Measurements from ENCODE around the gene OIP5. TPM values are rescaled to one million over a fixed set of nuclear protein-coding genes. Genes with fewer than 3 reads are reported as not detected.

OIP5 gene
- total and polyA plus RNA-seq, 9 of the 15 experiments (the other 6 are each of a cell fraction or from before 2014, with no cell fraction given) = 8.3 to 54.8 (median 35.3) TPM

DNA sequence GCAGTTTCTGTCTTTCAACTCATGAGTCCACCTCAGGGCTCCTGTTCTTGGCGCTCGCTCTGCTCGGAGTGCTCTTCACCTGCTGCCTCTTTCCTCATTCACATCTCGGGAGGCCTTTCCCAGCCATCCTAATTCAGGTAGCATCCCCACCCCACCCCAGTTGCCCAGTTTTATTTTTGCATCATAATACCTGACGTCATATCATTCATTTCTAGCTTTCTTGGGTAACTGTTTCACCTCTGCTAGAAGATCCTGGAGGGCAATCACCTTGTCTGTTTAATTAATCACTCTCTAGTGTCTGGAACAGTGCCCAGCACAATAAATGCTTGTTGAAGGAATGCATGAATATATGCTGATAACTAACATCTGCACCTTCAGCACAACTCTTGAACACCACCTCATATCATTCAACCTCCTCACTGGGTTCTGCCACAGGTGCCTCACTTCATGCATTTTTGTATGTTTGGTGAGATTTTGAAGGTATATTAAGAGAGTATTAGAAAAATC lies 7.9 kb upstream of the OIP5 start:
- peaks cover 82% of the 10 kb centered on the region for H3K79me2 ChIP-seq (ENCODE audit: control insufficient read depth, insufficient read depth, low read length)
- BruUV-seq (replicated peaks) = no TSS peak
- ChIA-PET POLR2A (interaction anchor here (0.6 kb wide), 1 partner anchor 681 kb away, joined by 3 read pairs; the partner anchor contains the start of gene PLA2G4E), CTCF (ENCODE audit: low intra/inter-chr PET ratio) (no interaction called here)
- no peaks in the 10 kb centered on the region for H3K27me3 ChIP-seq (ENCODE audit: control insufficient read depth in 2 of 2, insufficient read depth in 2 of 2, low read length in 2 of 2)
- peaks cover 86% of the 10 kb centered on the region for H3K36me3 ChIP-seq (ENCODE audit: control insufficient read depth, insufficient read depth, low read length)
- H3K4me1 ChIP-seq (replicated peaks in 1 of 2; ENCODE audit: control insufficient read depth in 2 of 2, insufficient read depth in 2 of 2, low read length in 2 of 2) = peaks cover 4 to 6% of the 10 kb centered on the region in 2 experiments; a peak in 2 of 5 replicates
- no peak overlapping the region for H2AFZ ChIP-seq (ENCODE audit: low read depth, low read length)
- in situ Hi-C loops (cut with MboI) = no loop called here
- DNase-seq (ENCODE audit: extremely low read depth in 1 of 4, low spot score in 3 of 4) (peak in 1 of 4 experiments; percentile 3), FAIRE-seq (no peak), ATAC-seq (no peak)
- no peak overlapping the region for H3K9ac ChIP-seq (ENCODE audit: insufficient read depth in 1 of 2, low read depth in 2 of 2, low read length in 2 of 2)
- H3K4me2 ChIP-seq (ENCODE audit: insufficient read depth, low read length) = no peak overlapping the region
- no peaks in the 10 kb centered on the region for H3K9me1 ChIP-seq (ENCODE audit: control insufficient read depth, insufficient read depth, low read length)
- H3K9me3 ChIP-seq (replicated peaks; ENCODE audit: control insufficient read depth, insufficient read depth, low read depth, low read length) = no peaks in the 10 kb centered on the region
- no peak overlapping the region for H3K27ac ChIP-seq (ENCODE audit: extremely low read depth, low read depth, low read length)
- H4K20me1 ChIP-seq (replicated peaks; ENCODE audit: control insufficient read depth, insufficient read depth, low read length) = peaks cover 3% of the 10 kb centered on the region; the same call in 1 of the 2 replicates
- 80% methylated on average over 5 of the region's 5 CpGs for WGBS (ENCODE audit: insufficient coverage, low coverage, missing lambda C conversion rate)
- intact Hi-C loops (cut with micrococcal nuclease) = no loop called here
- no peak overlapping the region for H3K4me3 ChIP-seq
- TF ChIP-seq PTTG1 (tag; IDR thresholded peaks at IDR 0.05; ENCODE audit: low read depth) (no peak), C11orf30 (IDR thresholded peaks at IDR 0.05; ENCODE audit: low read depth) (no peak), SMARCE1 (IDR thresholded peaks at IDR 0.05) (no peak), PTBP1 (IDR thresholded peaks at IDR 0.05; ENCODE audit: low read depth, low read length) (no peak), HNRNPLL (IDR thresholded peaks at IDR 0.05; ENCODE audit: low read depth, low read length, poor library complexity, severe bottlenecking) (no peak), POLR2G (IDR thresholded peaks at IDR 0.05; ENCODE audit: low read depth, low read length) (no peak), ZSCAN32 (CRISPR knock-in tag; IDR thresholded peaks at IDR 0.05) (no peak), DPF2 (IDR thresholded peaks at IDR 0.05) (no peak), SLC30A9 (CRISPR knock-in tag; IDR thresholded peaks at IDR 0.05) (no peak)
- TF ChIP-seq, protein P1, sequence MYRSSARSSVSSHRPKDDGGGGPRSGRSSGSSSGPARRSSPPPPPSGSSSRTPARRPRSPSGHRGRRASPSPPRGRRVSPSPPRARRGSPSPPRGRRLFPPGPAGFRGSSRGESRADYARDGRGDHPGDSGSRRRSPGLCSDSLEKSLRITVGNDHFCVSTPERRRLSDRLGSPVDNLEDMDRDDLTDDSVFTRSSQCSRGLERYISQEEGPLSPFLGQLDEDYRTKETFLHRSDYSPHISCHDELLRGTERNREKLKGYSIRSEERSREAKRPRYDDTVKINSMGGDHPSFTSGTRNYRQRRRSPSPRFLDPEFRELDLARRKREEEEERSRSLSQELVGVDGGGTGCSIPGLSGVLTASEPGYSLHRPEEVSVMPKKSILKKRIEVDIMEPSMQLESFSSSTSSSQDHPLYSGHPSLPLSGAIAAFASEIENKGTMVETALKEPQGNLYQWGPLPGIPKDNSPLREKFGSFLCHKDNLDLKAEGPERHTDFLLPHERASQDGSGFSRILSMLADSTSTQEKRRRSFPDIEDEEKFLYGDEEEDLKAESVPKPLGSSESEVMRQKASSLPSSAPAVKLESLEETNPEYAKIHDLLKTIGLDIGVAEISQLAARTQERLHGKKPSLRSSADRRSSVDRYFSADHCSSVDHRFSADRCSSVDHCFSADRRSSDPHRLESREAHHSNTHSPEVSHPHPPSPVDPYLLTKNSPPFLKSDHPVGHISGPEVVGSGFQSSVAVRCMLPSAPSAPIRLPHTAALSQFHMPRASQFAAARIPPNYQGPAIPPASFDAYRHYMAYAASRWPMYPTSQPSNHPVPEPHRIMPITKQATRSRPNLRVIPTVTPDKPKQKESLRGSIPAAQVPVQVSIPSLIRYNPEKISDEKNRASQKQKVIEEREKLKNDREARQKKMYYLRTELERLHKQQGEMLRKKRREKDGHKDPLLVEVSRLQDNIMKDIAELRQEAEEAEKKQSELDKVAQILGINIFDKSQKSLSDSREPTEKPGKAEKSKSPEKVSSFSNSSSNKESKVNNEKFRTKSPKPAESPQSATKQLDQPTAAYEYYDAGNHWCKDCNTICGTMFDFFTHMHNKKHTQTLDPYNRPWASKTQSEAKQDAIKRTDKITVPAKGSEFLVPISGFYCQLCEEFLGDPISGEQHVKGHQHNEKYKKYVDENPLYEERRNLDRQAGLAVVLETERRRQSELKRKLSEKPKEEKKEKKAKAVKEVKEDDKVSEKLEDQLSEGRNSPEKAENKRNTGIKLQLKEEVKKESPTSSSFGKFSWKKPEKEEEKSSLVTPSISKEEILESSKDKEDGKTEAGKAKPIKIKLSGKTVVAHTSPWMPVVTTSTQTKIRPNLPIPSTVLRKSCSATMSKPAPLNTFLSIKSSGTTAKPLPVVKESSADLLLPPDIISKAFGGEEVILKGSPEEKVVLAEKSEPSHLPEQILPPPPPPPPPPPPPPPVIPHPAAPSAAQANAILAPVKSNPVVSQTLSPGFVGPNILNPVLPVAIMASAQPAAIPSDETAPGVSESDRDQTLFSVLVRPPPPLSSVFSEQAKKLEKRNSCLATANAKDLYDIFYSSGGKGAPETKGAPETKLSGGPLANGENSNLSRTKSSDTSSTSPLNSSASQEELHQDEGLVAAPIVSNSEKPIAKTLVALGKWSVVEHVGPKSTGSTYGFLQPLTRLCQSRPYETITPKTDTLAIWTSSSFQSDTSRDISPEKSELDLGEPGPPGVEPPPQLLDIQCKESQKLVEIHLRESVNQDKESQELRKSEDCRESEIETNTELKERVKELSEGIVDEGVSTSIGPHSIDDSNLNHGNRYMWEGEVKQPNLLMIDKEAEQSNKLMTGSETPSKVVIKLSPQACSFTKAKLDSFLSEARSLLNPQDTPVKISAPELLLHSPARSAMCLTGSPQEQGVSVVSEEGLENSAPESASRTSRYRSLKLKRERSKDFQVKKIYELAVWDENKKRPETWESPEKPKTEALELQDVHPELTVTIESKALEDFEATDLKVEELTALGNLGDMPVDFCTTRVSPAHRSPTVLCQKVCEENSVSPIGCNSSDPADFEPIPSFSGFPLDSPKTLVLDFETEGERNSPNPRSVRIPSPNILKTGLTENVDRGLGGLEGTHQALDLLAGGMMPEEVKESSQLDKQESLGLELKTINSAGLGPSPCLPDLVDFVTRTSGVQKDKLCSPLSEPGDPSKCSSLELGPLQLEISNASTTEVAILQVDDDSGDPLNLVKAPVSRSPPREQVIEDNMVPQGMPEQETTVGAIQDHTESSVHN (IDR thresholded peaks at IDR 0.05; ENCODE audit: borderline replicate concordance in 1 of 2, low read depth in 1 of 2) = no peak
- TF ChIP-seq, protein P2, sequence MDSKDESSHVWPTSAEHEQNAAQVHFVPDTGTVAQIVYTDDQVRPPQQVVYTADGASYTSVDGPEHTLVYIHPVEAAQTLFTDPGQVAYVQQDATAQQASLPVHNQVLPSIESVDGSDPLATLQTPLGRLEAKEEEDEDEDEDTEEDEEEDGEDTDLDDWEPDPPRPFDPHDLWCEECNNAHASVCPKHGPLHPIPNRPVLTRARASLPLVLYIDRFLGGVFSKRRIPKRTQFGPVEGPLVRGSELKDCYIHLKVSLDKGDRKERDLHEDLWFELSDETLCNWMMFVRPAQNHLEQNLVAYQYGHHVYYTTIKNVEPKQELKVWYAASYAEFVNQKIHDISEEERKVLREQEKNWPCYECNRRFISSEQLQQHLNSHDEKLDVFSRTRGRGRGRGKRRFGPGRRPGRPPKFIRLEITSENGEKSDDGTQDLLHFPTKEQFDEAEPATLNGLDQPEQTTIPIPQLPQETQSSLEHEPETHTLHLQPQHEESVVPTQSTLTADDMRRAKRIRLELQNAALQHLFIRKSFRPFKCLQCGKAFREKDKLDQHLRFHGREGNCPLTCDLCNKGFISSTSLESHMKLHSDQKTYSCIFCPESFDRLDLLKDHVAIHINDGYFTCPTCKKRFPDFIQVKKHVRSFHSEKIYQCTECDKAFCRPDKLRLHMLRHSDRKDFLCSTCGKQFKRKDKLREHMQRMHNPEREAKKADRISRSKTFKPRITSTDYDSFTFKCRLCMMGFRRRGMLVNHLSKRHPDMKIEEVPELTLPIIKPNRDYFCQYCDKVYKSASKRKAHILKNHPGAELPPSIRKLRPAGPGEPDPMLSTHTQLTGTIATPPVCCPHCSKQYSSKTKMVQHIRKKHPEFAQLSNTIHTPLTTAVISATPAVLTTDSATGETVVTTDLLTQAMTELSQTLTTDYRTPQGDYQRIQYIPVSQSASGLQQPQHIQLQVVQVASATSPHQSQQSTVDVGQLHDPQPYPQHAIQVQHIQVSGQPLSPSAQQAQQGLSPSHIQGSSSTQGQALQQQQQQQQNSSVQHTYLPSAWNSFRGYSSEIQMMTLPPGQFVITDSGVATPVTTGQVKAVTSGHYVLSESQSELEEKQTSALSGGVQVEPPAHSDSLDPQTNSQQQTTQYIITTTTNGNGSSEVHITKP (IDR thresholded peaks at IDR 0.05; ENCODE audit: partially characterized antibody) = no peak

Measured in K562 (cell line).